GM21723 (cell line): ENCODE measurements around the gene ACTA1.
"Not testable (repeated sequence)": the region's sequence is repeated elsewhere in the genome, so short reads cannot be mapped to it uniquely, and the experiment has no call there.

Experiments used
- ATAC-seq: cut with Tn5 transposase; IDR thresholded peaks from one replicate; pipeline ENCODE4 v1.9.1; 2021; ENCODE audit warnings: mild to moderate bottlenecking, moderate library complexity; ENCODE audit not compliant: unreplicated experiment

ACTA1 gene

DNA sequence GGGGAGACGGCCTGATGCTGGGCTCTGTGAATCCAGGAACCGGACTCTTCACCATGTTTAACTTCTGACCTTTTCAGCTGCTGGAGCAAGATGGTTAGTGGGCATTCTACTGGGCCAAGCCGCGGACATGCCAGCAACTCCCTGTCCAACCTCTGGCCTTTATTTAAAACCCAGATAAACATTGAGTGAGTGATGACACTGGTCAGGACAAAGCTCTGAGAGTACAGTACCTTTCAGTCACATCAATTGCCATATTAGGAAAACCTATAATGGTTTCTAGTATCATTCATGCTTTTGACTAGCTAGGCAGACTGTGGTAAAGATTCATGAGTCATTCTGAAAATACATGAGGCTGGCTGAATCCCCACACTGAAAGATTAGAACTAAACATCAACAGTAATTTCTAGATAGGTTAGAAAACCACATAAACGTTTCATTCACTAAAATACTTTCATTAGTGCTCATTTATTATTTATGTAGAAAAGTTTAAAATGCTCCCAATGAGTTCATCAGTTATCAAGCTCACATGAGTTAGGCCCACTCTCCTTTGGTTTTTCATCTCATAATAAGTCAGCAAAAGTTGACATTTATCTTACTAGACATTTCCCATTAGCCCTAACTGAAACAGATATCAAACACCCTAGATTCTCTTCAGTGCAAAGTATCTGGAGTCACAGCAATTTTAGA, 7.1 kb upstream of the ACTA1 start:
- peak; percentile 98 for ATAC-seq

- ATAC-seq: no peak
Measured at GRCh38 chr1:229438021-229438420, 4.1 kb upstream of the ACTA1 start.

GRCh38 chr1:229437443-229437842, 3.5 kb upstream of the ACTA1 start:
- ATAC-seq: no peak

GRCh38 chr1:229436201-229436600, 2.3 kb upstream of the ACTA1 start:
- ATAC-seq: no peak

DNA sequence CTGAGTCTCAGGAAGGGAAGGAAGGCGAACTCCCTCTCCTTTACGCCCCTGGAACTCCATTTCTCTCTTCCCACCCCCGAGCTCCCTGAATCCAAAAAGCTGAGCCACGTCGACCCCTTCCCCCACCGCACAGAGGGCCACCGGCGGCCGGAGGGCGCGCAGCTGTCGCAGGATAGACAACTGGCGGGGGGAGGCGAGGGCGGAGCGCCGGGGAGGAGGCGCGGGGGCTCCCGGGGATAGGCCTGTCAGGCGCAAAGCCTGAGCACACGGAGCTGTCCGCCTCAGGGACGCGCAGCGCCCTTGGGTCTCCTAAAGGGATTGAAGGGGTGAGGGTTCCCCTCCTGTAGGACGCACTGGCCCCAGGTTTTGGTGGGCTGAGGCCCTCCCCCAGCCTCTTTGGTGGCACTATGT, 752 bp upstream of the ACTA1 start:
- no peak for ATAC-seq

DNA sequence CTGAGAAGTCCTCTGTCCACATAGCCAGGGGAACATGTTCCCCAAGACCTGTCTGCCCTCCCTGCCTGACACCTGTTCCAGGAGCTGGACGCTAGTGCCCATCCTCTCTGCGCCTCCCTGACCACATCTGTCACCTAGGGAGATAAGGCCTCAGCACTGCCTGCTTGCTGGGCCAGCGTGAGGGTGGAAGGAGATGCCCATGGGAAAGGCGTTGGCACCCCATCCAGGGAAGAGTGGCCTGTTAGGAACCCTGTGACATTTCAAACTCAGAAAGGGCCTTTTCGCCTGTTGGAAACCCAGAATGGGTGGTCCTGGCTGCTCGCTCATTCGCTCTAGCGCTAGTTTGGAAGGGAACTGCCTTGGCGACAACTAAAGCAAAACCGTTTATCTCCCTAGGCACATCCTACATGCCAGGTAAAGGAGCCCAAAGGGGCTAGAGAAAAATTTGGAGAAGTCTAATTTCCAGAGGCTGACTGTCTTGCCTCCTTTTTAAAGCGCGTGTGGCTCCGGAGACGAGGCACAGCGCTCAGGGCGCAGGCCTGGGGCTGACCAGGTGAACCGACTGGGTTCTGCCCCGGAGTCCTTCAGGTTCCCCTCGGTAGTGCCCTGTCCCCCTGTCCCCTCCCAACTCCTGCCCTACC, 410 bp downstream of the ACTA1 start:
- ATAC-seq: no peak

- no peak for ATAC-seq
Measured at GRCh38 chr1:229432905-229433304, 989 bp downstream of the ACTA1 start.

DNA sequence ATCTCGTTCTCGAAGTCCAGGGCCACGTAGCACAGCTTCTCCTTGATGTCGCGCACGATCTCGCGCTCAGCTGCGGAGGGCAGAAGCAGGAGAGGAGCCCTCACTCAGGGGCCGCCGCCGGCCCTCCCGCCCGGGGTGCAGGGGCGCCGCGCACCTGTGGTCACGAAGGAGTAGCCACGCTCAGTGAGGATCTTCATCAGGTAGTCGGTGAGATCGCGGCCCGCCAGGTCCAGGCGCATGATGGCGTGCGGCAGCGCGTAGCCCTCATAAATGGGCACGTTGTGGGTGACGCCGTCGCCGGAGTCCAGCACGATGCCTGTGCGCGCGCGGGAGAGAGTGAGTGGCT, 1.8 kb downstream of the ACTA1 start:
- no peak for ATAC-seq

DNA sequence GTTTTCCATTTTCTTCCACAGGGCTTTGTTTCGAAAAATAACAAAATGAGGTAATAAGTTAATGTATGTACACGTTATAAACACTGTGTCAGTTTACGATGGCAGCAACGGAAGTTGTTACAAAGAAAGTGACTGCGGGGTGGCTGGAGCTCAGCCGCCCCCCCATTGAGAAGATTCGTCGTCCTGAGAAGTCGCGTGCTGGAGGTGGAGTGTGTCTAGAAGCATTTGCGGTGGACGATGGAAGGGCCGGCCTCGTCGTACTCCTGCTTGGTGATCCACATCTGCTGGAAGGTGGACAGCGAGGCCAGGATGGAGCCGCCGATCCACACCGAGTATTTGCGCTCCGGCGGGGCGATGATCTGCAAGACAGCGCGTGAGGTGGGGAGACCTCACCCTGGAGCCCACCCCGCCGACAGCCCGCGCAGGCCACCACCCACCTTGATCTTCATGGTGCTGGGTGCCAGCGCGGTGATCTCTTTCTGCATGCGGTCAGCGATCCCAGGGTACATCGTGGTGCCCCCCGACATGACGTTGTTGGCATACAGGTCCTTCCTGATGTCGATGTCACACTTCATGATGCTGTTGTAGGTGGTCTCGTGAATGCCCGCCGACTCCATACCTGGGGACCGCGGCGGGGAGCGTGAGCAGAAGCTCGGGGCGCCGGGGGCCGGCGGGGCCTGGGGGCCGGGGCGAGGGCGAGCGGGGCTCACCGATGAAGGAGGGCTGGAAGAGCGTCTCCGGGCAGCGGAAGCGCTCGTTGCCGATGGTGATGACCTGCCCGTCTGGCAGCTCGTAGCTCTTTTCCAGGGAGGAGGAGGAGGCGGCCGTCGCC, 2.4 kb downstream of the ACTA1 start:
- ATAC-seq: no peak

GRCh38 chr1:229430761-229431283, 3.1 kb downstream of the ACTA1 start:
- no peak for ATAC-seq

- ATAC-seq: no peak
Measured at GRCh38 chr1:229428256-229428655, 5.6 kb downstream of the ACTA1 start.

- no peak for ATAC-seq
Measured at GRCh38 chr1:229427572-229427971, 6.3 kb downstream of the ACTA1 start.

DNA sequence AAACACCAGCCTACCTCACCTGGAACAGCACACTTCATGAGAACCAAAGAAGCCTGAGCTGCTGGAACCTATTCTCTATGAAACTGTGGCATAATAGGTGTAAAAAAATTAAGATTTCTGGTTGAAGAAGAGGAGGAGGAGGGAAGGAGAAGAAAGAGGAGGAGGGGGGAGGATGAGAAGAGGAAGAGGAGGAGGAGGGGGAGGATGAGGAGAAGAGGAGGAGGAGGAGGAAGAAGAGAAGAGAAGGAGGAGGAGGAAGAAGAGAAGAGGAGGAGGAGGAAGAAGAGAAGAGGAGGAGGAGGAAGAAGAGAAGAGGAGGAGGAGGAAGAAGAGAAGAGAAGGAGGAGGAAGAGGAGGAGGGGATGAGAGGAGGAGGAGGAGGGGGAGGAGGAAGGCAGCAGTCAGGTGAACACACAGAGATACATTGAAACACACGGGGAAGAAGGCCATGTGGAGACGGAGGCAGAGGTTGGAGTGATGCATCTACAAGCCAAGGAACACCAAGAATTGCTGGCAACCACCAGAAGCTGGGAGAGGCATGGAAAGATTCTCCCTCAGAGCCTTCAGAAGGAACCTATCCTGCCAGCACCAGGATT, 8.2 kb downstream of the ACTA1 start:
- no peak for ATAC-seq

GRCh38 chr1:229420765-229421164, 13.1 kb downstream of the ACTA1 start:
- no peak for ATAC-seq

DNA sequence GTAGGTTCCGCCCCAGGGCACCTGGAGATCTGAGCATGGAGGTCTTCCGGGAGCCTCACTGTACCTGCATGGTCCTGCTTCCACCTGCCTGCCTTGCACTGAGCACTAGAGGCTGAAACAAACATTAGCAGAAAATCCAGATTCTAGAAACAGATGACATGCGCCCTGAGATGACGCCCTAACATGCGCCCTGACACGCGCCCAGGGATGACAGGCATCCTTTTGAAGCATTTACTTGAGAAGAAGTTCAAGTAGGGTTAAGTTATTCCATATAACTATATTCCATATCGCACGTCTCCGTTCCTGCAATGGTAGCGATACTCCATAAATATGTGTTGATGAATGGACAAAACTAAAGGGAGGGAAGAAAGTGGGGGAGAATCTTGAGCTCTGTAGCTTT, 13.7 kb downstream of the ACTA1 start:
- no peak for ATAC-seq

GRCh38 chr1:229418586-229418985, 15.3 kb downstream of the ACTA1 start:
- ATAC-seq: not testable (repeated sequence)

- not testable (repeated sequence) for ATAC-seq
Measured at GRCh38 chr1:229412810-229413209, 21.1 kb downstream of the ACTA1 start.

- no peak for ATAC-seq
Measured at GRCh38 chr1:229412056-229412455, 21.8 kb downstream of the ACTA1 start.

GRCh38 chr1:229411434-229412055, 22.3 kb downstream of the ACTA1 start:
- ATAC-seq: no peak

DNA sequence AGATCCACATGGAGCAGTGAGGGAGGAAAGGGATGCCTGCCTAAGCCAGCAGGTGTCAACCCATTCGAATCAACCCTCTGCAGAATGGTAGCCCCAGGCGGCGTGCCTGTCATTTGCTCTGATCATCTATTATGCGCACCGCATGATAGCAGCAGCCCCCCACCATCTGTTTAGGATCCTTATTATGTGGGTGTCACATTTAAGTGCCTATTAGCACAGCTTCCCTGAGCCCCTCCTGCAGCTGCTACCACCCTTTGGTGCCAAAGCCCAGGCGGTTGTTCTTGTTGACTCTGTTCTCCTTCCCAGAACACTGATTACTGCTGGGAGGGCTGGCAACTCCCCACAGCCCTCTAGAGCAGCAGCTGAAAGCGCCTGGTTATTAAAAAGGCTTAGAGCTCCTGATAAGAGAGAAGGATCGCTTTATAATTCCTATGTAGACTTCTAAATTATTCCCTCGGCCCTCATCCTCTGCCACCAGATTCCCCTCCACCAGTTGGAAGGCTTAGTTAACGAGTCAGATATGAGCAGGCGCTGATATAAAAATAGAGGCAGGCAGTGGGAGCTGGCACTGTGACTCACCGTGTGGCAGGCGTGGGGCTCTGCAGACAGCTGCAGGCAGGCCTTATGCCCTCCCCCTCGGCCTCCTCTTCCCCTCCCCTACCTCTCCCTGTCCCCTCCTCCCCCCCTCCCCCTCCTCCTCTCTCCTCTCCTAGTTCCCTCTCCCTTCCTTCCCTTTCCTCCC, 23.0 kb downstream of the ACTA1 start:
- ATAC-seq: no peak
